WERI-Rb-1 (cell line): ENCODE data around the gene COTL1.

Experiments
- DNase-seq: peaks from one replicate; pipeline ENCODE4 v3.0.0-alpha.2; 2020
- H3K27ac ChIP-seq: fragments of 250-450 bp; sonication (Bioruptor Pico); 2 replicates; pipeline ENCODE4 v1.5.1; 2020; ENCODE audit warnings: mild to moderate bottlenecking, moderate library complexity
- H3K27me3 ChIP-seq: fragments of 250-450 bp; sonication (Bioruptor Pico); 2 replicates; pipeline ENCODE4 v1.5.1; 2021; ENCODE audit warnings: mild to moderate bottlenecking, low read depth, moderate library complexity; ENCODE audit not compliant: insufficient read depth, severe bottlenecking
- H3K36me3 ChIP-seq: fragments of 250-450 bp; sonication (Bioruptor Pico); 2 replicates; pipeline ENCODE4 v1.5.1; 2020; ENCODE audit warnings: mild to moderate bottlenecking, moderate library complexity
- H3K4me3 ChIP-seq: 2 replicates; pipeline ENCODE4 v1.5.1; 2011; ENCODE audit warnings: low read depth, mild to moderate bottlenecking, control low read depth, low read length
- H3K9me3 ChIP-seq: fragments of 250-450 bp; sonication (Bioruptor Pico); 2 replicates; pipeline ENCODE4 v1.5.1; 2021; ENCODE audit warnings: mild to moderate bottlenecking, moderate library complexity; ENCODE audit not compliant: severe bottlenecking
- TF ChIP-seq, protein P1 (sequence below): IDR thresholded peaks from 2 replicates; pipeline ENCODE4 v1.5.1; 2011; ENCODE audit warnings: low read depth, mild to moderate bottlenecking, control low read depth, inconsistent platforms, low read length

COTL1 gene

DNA sequence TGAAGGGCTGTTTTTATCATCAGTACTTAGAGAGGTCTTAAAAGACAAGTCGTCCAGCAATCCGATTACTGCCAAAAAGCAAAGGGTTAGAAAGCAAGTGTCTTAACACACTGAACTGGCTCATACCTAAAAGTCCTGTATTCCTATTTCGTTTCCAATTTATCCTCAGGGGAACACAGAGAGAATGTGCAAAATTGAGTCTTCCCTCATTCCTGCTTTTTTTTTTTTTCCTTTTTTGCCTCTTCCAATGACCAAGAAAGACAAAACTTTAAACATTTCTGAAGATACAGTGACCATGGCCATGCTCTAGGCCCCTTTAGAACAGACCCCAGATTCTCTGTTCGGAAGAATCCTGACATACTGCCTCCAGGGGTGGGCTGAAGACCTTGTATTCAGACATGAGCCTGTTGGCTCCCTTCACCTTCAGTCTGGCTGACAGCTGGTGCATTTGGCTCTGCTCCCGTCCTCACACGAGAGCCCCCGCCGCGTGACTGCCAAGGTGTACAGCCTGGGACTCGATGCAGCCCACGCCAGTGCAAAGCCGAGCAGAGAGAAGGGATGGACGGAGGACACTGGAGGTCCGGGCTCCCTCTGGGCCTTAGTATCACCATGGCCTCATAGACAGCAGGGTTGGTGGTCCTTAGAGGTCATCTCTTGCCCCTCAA lies 47.0 kb downstream of the COTL1 start:
- TF ChIP-seq, protein P1, sequence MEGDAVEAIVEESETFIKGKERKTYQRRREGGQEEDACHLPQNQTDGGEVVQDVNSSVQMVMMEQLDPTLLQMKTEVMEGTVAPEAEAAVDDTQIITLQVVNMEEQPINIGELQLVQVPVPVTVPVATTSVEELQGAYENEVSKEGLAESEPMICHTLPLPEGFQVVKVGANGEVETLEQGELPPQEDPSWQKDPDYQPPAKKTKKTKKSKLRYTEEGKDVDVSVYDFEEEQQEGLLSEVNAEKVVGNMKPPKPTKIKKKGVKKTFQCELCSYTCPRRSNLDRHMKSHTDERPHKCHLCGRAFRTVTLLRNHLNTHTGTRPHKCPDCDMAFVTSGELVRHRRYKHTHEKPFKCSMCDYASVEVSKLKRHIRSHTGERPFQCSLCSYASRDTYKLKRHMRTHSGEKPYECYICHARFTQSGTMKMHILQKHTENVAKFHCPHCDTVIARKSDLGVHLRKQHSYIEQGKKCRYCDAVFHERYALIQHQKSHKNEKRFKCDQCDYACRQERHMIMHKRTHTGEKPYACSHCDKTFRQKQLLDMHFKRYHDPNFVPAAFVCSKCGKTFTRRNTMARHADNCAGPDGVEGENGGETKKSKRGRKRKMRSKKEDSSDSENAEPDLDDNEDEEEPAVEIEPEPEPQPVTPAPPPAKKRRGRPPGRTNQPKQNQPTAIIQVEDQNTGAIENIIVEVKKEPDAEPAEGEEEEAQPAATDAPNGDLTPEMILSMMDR, result no peak
- Histone ChIP-seq H3K4me3 (no peak overlapping the region), H3K27me3 (no peaks in the 10 kb centered on the region), H3K9me3 (no peaks in the 10 kb centered on the region), H3K36me3 (no peaks in the 10 kb centered on the region), H3K27ac (no peak overlapping the region)
- no peak for DNase-seq

DNA sequence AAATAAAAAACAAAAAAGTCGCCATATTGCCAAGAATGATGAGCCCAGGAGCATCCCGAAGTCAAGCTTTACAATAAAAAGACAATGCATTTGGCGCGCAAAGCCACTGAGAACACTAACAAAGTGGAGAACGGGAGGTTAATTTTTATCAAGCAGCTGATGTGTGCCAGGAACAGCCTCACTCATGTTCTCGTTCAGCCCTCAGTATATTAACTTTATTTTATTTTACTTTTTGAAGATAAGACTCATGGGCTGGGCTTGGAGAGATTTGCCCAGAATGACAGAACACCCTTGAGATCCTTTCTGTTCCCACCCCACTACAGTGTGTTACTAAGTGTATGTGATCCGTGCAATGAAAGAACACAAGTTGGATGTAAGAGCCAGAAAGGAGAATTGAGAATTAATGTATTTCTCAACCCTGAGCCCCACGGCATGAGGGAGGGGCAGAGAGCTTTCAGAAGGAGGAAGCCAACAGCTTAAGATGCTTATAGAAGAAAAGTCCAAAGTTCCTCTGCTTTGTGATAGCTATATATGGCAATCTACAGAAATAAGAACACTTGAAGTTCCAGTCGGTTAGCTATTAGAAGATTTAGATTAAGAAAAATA lies 48.4 kb downstream of the COTL1 start:
- H3K27me3 ChIP-seq, result no peaks in the 10 kb centered on the region
- no peak overlapping the region for H3K4me3 ChIP-seq
- TF ChIP-seq, protein P1, result no peak
- H3K9me3 ChIP-seq, result no peaks in the 10 kb centered on the region
- H3K36me3 ChIP-seq, result no peaks in the 10 kb centered on the region
- no peak for DNase-seq
- no peak overlapping the region for H3K27ac ChIP-seq

DNA sequence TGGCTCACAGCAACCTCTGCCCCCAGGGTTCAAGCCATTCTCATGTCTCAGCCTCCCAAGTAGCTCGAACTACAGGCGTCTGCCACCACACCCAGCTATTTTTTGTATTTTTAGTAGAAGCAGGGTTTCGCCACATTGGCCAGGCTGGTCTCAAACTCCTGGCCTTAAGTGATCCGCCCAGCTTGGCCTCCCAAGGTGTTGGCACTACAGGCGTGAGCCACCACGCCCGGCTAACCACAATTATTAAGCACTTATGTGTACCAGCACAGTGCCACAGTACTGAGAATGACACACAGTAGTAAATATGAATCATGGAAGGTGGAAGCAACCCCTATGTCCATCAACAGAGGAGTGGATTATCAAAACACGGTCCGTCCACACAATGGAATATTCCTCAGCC lies 49.8 kb downstream of the COTL1 start:
- Histone ChIP-seq H3K36me3 (no peaks in the 10 kb centered on the region), H3K4me3 (no peak overlapping the region), H3K27me3 (no peaks in the 10 kb centered on the region), H3K9me3 (no peaks in the 10 kb centered on the region), H3K27ac (no peak overlapping the region)
- TF ChIP-seq, protein P1, result no peak
- no peak for DNase-seq

DNA sequence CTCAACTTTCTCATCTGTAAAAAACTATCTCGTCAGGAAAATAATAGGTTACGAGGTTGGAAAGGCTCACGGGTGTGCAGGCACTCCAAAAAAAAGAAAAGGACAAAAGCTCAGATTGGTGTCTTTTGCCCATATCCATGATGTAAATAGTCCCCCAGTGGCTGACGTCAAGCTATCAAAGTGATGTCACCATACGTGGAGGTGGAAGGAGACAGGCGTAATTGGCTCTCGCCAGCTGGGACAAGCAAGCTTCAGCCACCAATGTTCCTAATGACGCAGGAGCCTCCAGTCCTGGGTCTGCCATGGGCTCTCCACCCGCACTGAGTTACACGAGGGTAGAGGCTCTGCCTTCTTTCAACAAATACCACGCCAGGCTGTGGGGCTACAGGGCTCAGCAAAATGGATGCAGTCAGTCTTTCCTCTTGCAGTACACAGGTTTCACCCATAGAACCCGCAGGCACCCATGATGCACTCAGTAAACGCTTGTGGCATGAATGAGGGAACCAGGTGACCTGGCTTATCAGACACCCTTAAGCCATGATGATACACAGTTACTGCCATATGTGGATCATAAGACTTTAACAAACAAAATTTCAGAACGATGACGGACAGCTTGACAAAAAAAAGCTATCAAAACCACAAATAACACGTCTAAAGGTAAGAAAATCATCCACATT lies 50.5 kb downstream of the COTL1 start:
- Histone ChIP-seq H3K27me3 (no peaks in the 10 kb centered on the region), H3K9me3 (no peaks in the 10 kb centered on the region), H3K27ac (no peak overlapping the region), H3K36me3 (no peaks in the 10 kb centered on the region), H3K4me3 (no peak overlapping the region)
- DNase-seq, result no peak
- TF ChIP-seq, protein P1, result no peak

DNA sequence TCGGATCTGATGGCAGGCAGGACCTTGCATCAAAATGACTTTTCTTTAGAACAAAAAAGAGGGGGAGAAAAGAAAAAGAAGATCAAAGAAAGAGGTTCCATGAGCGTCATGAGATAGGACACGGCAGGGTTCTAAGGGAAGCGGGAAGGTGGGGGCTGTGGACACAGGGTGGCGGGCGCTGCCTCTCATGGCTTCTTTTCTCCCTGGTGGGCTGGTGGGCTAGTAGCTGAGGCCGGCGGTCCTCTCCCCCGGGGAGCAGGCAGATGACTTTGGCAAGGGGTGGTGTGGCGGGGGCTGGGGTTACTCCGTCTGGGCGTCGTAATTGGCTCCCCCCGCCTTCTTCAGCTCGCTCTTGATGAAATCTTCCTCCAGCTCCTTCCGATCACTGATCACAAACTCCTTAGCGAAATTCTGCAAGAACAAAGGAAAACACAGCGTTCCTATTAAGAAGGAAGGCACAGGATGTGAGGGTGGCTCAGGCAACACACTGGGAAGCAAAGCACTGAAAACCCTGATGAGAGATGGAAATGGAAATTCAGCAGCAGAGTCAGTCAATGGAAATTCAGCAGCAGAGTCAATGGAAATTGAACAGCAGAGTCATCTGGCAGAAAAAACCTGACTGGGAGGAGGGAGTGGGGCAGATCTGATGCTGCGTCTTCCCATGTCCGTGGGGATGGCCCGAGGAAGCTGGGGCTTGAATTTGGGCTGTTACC lies 51.2 kb downstream of the COTL1 start:
- Histone ChIP-seq H3K9me3 (no peaks in the 10 kb centered on the region), H3K27me3 (no peaks in the 10 kb centered on the region), H3K27ac (no peak overlapping the region), H3K36me3 (no peaks in the 10 kb centered on the region), H3K4me3 (no peak overlapping the region)
- TF ChIP-seq, protein P1, result no peak
- no peak for DNase-seq
